ENCODE results near the gene TFPT. TPM values are rescaled to one million over a fixed set of nuclear protein-coding genes. Genes with fewer than 3 reads are reported as not detected.

Gene TFPT
- total and polyA plus RNA-seq, 7 donors: 11.0 to 38.3 (median 22.9) TPM

- WGBS, 3 donors: 9% methylated on average over 19 of the region's 19 CpGs
- H3K27ac ChIP-seq: peak overlapping the region; percentile 98
- DNase-seq: no peak
- H3K4me3 ChIP-seq: peak overlapping the region; percentile 89
- H3K9me3 ChIP-seq: no peaks in the 10 kb centered on the region
- H3K36me3 ChIP-seq (ENCODE audit: insufficient read depth in 1 of 2, low read depth in 1 of 2): peaks cover 6 to 45% of the 10 kb centered on the region in 2 donors
- H3K4me1 ChIP-seq: peaks cover 27% of the 10 kb centered on the region
- no peak for TF ChIP-seq CTCF (IDR thresholded peaks at IDR 0.05)
- intact Hi-C loops (cut with DNase I): no loop called here
- ATAC-seq: no peak
- H3K27me3 ChIP-seq (ENCODE audit: insufficient read depth in 3 of 3, low read length in 2 of 3): no peaks in the 10 kb centered on the region
Measured at GRCh38 chr19:54158812-54159351, 43.4 kb upstream of the TFPT start.

GRCh38 chr19:54156953-54157352 is 41.5 kb upstream of the TFPT start:
- WGBS, 3 donors: 91 to 96% (median 96%) methylated on average over 3 of the region's 3 CpGs
- ATAC-seq: no peak
- Histone ChIP-seq H3K4me3 (no peak overlapping the region), H3K27ac (no peak overlapping the region), H3K27me3 (ENCODE audit: insufficient read depth in 3 of 3, low read length in 2 of 3) (no peaks in the 10 kb centered on the region), H3K36me3 (ENCODE audit: insufficient read depth in 1 of 2, low read depth in 1 of 2) (peaks cover 10 to 64% of the 10 kb centered on the region in 2 donors), H3K4me1 (peaks cover 27% of the 10 kb centered on the region), H3K9me3 (no peaks in the 10 kb centered on the region)
- intact Hi-C loops (cut with DNase I): no loop called here
- no peak for DNase-seq
- no peak for TF ChIP-seq CTCF (IDR thresholded peaks at IDR 0.05)

GRCh38 chr19:54156490-54156889 is 41.0 kb upstream of the TFPT start:
- Histone ChIP-seq H3K27me3 (ENCODE audit: insufficient read depth in 3 of 3, low read length in 2 of 3) (no peaks in the 10 kb centered on the region), H3K36me3 (ENCODE audit: insufficient read depth in 1 of 2, low read depth in 1 of 2) (peaks cover 10 to 69% of the 10 kb centered on the region in 2 donors), H3K27ac (no peak overlapping the region), H3K4me1 (peaks cover 23% of the 10 kb centered on the region), H3K4me3 (no peak overlapping the region), H3K9me3 (no peaks in the 10 kb centered on the region)
- WGBS, 3 donors: 65 to 73% (median 69%) methylated on average over 10 to 11 of the region's 11 CpGs
- TF ChIP-seq CTCF (IDR thresholded peaks at IDR 0.05): no peak
- no peak for DNase-seq
- ATAC-seq: no peak
- intact Hi-C loops (cut with DNase I): no loop called here

- no peaks in the 10 kb centered on the region for H3K9me3 ChIP-seq
- no peak overlapping the region for H3K4me3 ChIP-seq
- H3K36me3 ChIP-seq (ENCODE audit: insufficient read depth in 1 of 2, low read depth in 1 of 2): peaks cover 10 to 77% of the 10 kb centered on the region in 2 donors
- no peak for ATAC-seq
- no peaks in the 10 kb centered on the region for H3K27me3 ChIP-seq (ENCODE audit: insufficient read depth in 3 of 3, low read length in 2 of 3)
- intact Hi-C loops (cut with DNase I): no loop called here
- peaks cover 15% of the 10 kb centered on the region for H3K4me1 ChIP-seq
- DNase-seq: no peak
- 53 to 70% (median 57%) methylated on average over 17 to 19 of the region's 19 CpGs for WGBS, 3 donors
- H3K27ac ChIP-seq: no peak overlapping the region
- TF ChIP-seq CTCF (IDR thresholded peaks at IDR 0.05): no peak
Measured at GRCh38 chr19:54155694-54156093, 40.2 kb upstream of the TFPT start.

Data from psoas muscle (tissue), 8 donors.